TTC549 (cell line): ENCODE data around the gene FSTL4.
"Not testable (repeated sequence)": the region's sequence is repeated elsewhere in the genome, so short reads cannot be mapped to it uniquely, and the experiment has no call there.

Experiments used
- FAIRE-seq: peaks from 2 replicates; lab custom pipeline; 2012; peaks lifted over from hg19 to GRCh38; lab: Jason Lieb, UNC

Gene FSTL4

GRCh38 chr5:133401731-133402347 is 210.5 kb downstream of the FSTL4 start:
- FAIRE-seq, result no peak

- FAIRE-seq, result no peak
Measured at GRCh38 chr5:133400831-133401351, 211.4 kb downstream of the FSTL4 start.

GRCh38 chr5:133400120-133400519 is 212.2 kb downstream of the FSTL4 start:
- no peak for FAIRE-seq

- no peak for FAIRE-seq
Measured at GRCh38 chr5:133399247-133399891, 213.0 kb downstream of the FSTL4 start.

GRCh38 chr5:133398646-133399101 is 213.7 kb downstream of the FSTL4 start:
- FAIRE-seq, result no peak

- no peak for FAIRE-seq
Measured at GRCh38 chr5:133397990-133398645, 214.2 kb downstream of the FSTL4 start.

- no peak for FAIRE-seq
Measured at GRCh38 chr5:133397348-133397747, 215.0 kb downstream of the FSTL4 start.

GRCh38 chr5:133396814-133397213 is 215.5 kb downstream of the FSTL4 start:
- FAIRE-seq, result no peak

GRCh38 chr5:133396187-133396741 is 216.1 kb downstream of the FSTL4 start:
- no peak for FAIRE-seq

- FAIRE-seq, result not testable (repeated sequence)
Measured at GRCh38 chr5:133395207-133395606, 217.1 kb downstream of the FSTL4 start.

- not testable (repeated sequence) for FAIRE-seq
Measured at GRCh38 chr5:133394477-133394817, 217.9 kb downstream of the FSTL4 start.

- no peak for FAIRE-seq
Measured at GRCh38 chr5:133393776-133394476, 218.4 kb downstream of the FSTL4 start.

- no peak for FAIRE-seq
Measured at GRCh38 chr5:133392448-133392847, 219.9 kb downstream of the FSTL4 start.

- FAIRE-seq, result no peak
Measured at GRCh38 chr5:133391354-133392136, 220.8 kb downstream of the FSTL4 start.

- FAIRE-seq, result no peak
Measured at GRCh38 chr5:133390416-133391353, 221.7 kb downstream of the FSTL4 start.

GRCh38 chr5:133389066-133389590 is 223.2 kb downstream of the FSTL4 start:
- FAIRE-seq, result no peak

GRCh38 chr5:133387621-133388020 is 224.7 kb downstream of the FSTL4 start:
- FAIRE-seq, result no peak

- no peak for FAIRE-seq
Measured at GRCh38 chr5:133387091-133387490, 225.2 kb downstream of the FSTL4 start.

- FAIRE-seq, result no peak
Measured at GRCh38 chr5:133386662-133387061, 225.7 kb downstream of the FSTL4 start.

GRCh38 chr5:133385346-133385745 is 227.0 kb downstream of the FSTL4 start:
- no peak for FAIRE-seq
